Mesenteric fat pad (tissue), 1 donor: Measurements from ENCODE around the gene SS18L1. TPM values are rescaled to one million over a fixed set of nuclear protein-coding genes. Genes with fewer than 3 reads are reported as not detected.

Source experiments
- DNase-seq: peaks from one replicate; pipeline ENCODE4 v3.0.0-alpha.2; 2020; ENCODE audit warnings: low spot score
- total RNA-seq: library from RNA; stranded (reverse); fragmentation: NEBNext Ultra II Directional; extraction: Animal tissue kit (Norgen Biotek cat#: 25700); gene quantifications from one replicate; pipeline ENCODE4 v1.2.1, GENCODE V29; 2021
- donor health status: DM: yes; HTN: yes; CAD: no.

The SS18L1 gene
- total RNA-seq, 1 donor from 2014 or later = 9.0 TPM

- no peak for DNase-seq
Measured at GRCh38 chr20:62191781-62192559, 48.4 kb downstream of the SS18L1 start.

- DNase-seq = no peak
Measured at GRCh38 chr20:62192635-62193034, 49.1 kb downstream of the SS18L1 start.

GRCh38 chr20:62193079-62194025 lies 49.8 kb downstream of the SS18L1 start:
- no peak for DNase-seq

- no peak for DNase-seq
Measured at GRCh38 chr20:62195075-62195405, 51.5 kb downstream of the SS18L1 start.

- no peak for DNase-seq
Measured at GRCh38 chr20:62195736-62196135, 52.2 kb downstream of the SS18L1 start.

GRCh38 chr20:62196286-62196685 lies 52.7 kb downstream of the SS18L1 start:
- DNase-seq = no peak

GRCh38 chr20:62197311-62197710 lies 53.7 kb downstream of the SS18L1 start:
- no peak for DNase-seq

GRCh38 chr20:62197801-62198200 lies 54.2 kb downstream of the SS18L1 start:
- no peak for DNase-seq

GRCh38 chr20:62198496-62198895 lies 54.9 kb downstream of the SS18L1 start:
- DNase-seq = no peak

- no peak for DNase-seq
Measured at GRCh38 chr20:62198931-62199330, 55.4 kb downstream of the SS18L1 start.

- DNase-seq = no peak
Measured at GRCh38 chr20:62200491-62201172, 57.1 kb downstream of the SS18L1 start.

- no peak for DNase-seq
Measured at GRCh38 chr20:62201173-62202082, 57.9 kb downstream of the SS18L1 start.

- DNase-seq = no peak
Measured at GRCh38 chr20:62202083-62202395, 58.5 kb downstream of the SS18L1 start.

- DNase-seq = no peak
Measured at GRCh38 chr20:62202676-62203377, 59.3 kb downstream of the SS18L1 start.

GRCh38 chr20:62203378-62204030 lies 59.9 kb downstream of the SS18L1 start:
- no peak for DNase-seq

GRCh38 chr20:62205618-62206387 lies 62.2 kb downstream of the SS18L1 start:
- no peak for DNase-seq

- no peak for DNase-seq
Measured at GRCh38 chr20:62206388-62206775, 62.8 kb downstream of the SS18L1 start.

GRCh38 chr20:62208061-62208794 lies 64.7 kb downstream of the SS18L1 start:
- no peak for DNase-seq
